DMS53 treated with DMSO at 0.1 percent for 48 hours (cell line): ENCODE results near the gene TACC2.

Source experiments
- DNase-seq: peaks from one replicate; lab custom pipeline; 2025; ENCODE audit not compliant: unreplicated experiment; lab: John Stamatoyannopoulos, UW

Gene TACC2

GRCh38 chr10:122164023-122164601 is 175.1 kb downstream of the TACC2 start:
- peak; percentile 14 for DNase-seq

GRCh38 chr10:122164815-122165483 is 176.0 kb downstream of the TACC2 start:
- DNase-seq, result peak; percentile 92

- peak; percentile 13 for DNase-seq
Observed at GRCh38 chr10:122165484-122166276, 176.7 kb downstream of the TACC2 start.

GRCh38 chr10:122168101-122168500 is 179.1 kb downstream of the TACC2 start:
- DNase-seq, result no peak

GRCh38 chr10:122168598-122169394 is 179.8 kb downstream of the TACC2 start:
- peak; percentile 29 for DNase-seq

GRCh38 chr10:122170802-122171201 is 181.8 kb downstream of the TACC2 start:
- no peak for DNase-seq

GRCh38 chr10:122171302-122172075 is 182.5 kb downstream of the TACC2 start:
- DNase-seq, result no peak

GRCh38 chr10:122172361-122173008 is 183.5 kb downstream of the TACC2 start:
- no peak for DNase-seq

- DNase-seq, result no peak
Observed at GRCh38 chr10:122173337-122173736, 184.4 kb downstream of the TACC2 start.

GRCh38 chr10:122173766-122174435 is 184.9 kb downstream of the TACC2 start:
- DNase-seq, result no peak

- DNase-seq, result no peak
Observed at GRCh38 chr10:122176232-122177213, 187.6 kb downstream of the TACC2 start.

GRCh38 chr10:122178655-122179054 is 189.7 kb downstream of the TACC2 start:
- no peak for DNase-seq

GRCh38 chr10:122181041-122181732 is 192.2 kb downstream of the TACC2 start:
- DNase-seq, result no peak

- DNase-seq, result no peak
Observed at GRCh38 chr10:122181876-122182275, 192.9 kb downstream of the TACC2 start.

GRCh38 chr10:122182308-122182707 is 193.3 kb downstream of the TACC2 start:
- DNase-seq, result no peak

- no peak for DNase-seq
Observed at GRCh38 chr10:122184254-122184653, 195.3 kb downstream of the TACC2 start.

GRCh38 chr10:122185643-122186042 is 196.7 kb downstream of the TACC2 start:
- no peak for DNase-seq
